Stimulated activated CD4-positive, alpha-beta T cell treated with anti-CD3 and anti-CD28 coated beads, TNF-alpha, amount 100 ng/mL, for 48 hours (primary cell): Measurements from ENCODE around the gene GUCY2F.

Experiments
- DNase-seq, 3 donors: peaks; one replicate each; pipeline ENCODE4 v3.0.0-alpha.2; 2020; ENCODE audit warnings: low read depth in 3 of 3

GUCY2F gene

DNA sequence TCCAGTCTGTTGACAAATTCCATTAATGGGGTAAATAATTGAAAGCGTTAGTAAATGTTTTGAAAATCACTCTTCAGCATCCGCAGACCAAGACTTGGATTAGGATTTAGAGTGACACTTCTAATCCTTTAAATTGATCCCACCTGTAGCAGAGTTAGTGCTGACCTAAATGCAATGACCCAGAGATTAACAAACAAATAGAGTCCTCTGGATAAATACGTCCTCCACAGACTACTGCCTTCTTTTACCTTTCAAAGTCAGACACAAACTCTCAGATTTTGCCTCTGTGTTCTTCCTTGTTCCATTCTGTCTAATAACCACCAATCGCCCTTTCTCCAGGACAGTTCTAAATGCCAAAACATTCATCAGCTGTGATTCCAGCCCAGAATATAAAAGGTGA lies at the start of gene GUCY2F:
Gene GUCY2F, minus strand, starts transcription at position 101 of the 400 bp plus-strand sequence. CDS start 6,150 bp downstream, outside the sequence.
- DNase-seq = no peak

DNA sequence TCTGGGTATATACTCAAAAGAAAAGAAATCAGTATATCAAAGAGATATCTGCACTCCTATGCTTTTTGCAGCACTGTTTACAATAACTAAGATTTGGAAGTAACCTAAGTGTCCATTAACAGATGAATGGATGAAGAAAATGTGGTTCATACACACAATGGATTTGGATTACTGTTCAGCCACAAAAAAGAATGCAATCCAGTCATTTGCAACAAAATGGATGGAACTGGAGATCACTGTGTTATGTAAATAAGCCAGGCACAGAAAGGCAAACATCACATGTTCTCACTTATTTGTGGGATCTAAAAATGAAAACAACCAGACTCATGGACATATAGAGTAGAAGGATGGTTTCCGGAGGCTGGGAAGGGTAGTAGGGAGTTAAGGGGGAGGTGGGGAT lies 37.1 kb upstream of the GUCY2F start:
- no peak for DNase-seq

DNA sequence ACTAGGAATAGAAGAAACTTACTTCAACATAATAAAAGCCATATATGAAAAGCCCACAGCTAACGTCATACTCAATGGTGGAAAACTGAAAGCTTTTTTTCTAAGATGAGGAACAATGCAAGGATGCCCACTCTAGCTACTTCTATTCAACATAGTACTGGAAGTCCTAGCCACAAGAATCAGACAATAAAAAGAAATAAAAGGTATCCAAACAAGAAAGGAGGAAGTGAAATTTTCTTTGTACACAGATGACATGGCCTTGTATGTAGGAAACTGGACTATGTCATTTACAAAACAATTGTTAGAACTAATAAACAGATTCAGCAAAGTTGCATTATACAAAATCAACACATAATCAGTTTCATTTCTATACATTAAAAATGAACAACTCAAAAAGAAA lies 29.2 kb upstream of the GUCY2F start:
- no peak for DNase-seq

DNA sequence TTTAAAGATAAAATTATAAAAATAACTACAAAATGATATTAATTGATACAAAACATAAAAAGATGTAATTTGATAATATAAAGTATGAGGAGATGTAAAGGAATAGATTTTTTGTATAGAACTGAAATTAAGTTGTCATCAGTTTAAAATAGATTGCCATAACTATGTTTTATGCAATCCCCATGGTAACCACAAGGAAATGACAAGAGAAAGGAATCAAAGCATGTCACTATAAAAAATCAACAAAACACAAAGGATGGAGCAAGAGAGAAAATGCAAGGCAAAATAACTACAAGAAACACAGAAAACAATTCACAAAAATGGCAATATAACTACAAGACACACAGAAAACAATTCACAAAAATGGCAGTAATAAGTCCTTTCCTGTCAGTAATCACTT lies 27.0 kb upstream of the GUCY2F start:
- DNase-seq = no peak

- no peak for DNase-seq
These were observed 19.3 kb upstream of the GUCY2F start for GRCh38 chrX:109501176-109501575.

GRCh38 chrX:109498434-109498833 lies 16.5 kb upstream of the GUCY2F start:
- no peak for DNase-seq

GRCh38 chrX:109489174-109489573 lies 7.3 kb upstream of the GUCY2F start:
- no peak for DNase-seq

GRCh38 chrX:109487640-109488039 lies 5.8 kb upstream of the GUCY2F start:
- no peak for DNase-seq

GRCh38 chrX:109485470-109486340 lies 3.8 kb upstream of the GUCY2F start:
- DNase-seq = peak; percentile 13 to 49 (median 27)

DNA sequence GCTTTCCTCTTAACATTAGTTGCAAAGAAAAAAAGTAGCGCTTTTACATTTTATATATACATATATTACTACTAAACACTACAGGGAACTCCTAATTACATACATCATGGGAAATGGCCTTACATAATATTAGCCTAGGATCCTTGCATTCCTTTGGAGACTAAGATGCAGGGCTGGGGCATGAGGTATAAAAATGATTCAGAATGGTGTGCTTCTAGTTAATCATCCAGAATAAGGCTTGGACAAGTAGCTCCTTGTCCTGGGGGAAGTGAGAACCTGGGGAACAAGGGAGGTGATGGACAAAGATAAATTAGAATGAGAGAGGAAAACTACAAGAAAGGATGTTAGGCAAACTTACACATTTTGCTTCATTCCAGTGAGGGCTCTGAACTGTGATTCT lies 3.0 kb upstream of the GUCY2F start:
- DNase-seq = no peak

DNA sequence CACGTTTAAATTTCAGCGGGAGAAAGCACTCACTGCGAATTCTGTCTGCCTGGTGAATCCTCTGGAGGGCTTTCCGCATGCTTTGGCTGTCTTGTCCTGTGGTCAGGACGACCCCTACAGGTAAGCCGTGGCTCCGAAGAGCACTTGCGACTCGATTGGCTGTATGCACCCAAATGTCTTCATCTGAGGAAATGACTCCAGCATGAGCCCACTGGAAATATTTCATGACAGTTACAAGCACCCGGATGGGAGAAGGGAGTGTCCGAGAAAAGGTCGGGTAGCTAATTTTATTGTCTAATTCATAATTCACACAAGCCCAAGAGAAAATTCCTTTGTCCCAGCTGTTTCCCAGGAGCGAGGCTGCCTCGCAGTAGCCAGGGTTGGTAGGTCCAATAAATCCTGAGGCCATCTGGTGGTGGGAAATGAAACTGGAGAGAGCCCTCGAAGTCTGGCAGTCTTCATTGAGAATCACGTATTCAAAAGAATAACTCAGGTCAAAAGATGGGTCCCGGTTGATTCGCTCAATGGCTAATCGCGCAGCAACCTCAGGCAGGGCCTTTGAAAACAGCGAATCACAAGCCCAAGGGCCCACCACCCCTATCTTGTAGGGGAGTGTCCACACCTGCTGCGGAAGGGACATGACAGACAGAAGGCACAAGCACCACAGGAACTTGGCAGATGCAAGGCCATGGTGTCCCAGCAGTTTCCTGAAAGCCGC lies 6.6 kb downstream of the GUCY2F start:
- DNase-seq = no peak

GRCh38 chrX:109472939-109473735 lies 8.7 kb downstream of the GUCY2F start:
- DNase-seq = peak; percentile 10 to 38 (median 23)

DNA sequence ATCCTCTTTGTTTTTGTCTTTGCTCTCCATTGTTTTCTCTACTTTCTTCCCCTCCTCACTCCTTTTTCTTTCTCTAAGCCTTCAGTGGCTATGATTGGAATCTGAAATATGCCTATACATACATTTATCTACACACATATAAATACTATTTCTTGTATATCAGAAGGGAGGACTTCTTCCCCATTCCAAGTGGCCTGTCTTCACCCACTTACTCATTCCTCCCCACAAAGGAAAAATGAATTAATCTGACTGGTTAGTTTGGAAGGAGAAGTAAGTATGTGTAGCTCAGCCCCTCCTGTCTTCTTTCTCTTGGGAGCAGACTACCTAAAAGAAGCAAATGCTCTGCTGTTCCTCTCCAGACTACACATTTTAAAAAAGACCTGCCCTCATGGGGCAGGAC lies 17.7 kb downstream of the GUCY2F start:
- DNase-seq = no peak

GRCh38 chrX:109463784-109464183 lies 18.1 kb downstream of the GUCY2F start:
- no peak for DNase-seq

- DNase-seq = no peak
These were observed 33.5 kb downstream of the GUCY2F start for GRCh38 chrX:109448282-109448938.

GRCh38 chrX:109441266-109441665 lies 40.6 kb downstream of the GUCY2F start:
- DNase-seq = no peak

- no peak for DNase-seq
These were observed 41.4 kb downstream of the GUCY2F start for GRCh38 chrX:109440475-109440874.

DNA sequence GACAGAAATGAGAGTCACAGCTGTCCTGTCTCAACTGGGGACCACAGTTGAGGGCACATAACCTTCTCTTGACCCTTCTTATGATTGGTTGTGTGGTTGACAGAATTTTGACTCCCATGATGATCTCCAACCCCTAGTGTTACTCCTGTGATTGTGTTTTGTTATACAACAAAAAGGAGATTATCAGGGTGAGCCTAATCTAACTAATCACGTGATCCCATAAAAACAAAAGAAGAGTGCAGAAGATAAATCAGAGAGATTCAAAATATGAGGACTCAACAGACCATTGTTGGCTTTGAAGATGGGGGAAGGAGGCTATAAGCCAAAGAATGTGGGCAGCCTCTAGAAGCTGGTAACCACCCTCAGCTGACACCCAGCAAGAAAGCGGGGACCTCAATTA lies 72.7 kb downstream of the GUCY2F start:
- DNase-seq = no peak

GRCh38 chrX:109403922-109404321 lies 78.0 kb downstream of the GUCY2F start:
- DNase-seq = no peak

DNA sequence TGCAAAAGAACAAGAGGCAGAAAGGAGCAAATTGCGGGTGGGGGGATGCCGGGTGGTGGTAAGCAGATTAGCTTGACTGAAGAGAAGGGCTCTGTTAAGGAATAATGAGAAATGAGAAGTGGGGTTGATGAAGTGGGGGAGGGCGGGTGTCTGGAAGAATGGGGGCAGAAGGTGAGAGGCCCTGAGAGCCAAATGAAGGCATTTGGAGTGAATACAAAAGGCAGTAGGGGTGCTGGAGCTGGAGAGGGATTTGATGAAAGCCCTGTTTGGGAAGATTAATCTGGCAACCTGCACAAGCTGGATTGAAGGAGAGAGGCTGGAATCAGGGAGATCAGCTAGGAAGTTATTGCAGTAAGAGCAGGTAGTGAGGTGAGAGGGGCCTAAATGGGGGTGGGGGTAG lies 82.1 kb downstream of the GUCY2F start:
- DNase-seq = no peak

- DNase-seq = no peak
These were observed 83.1 kb downstream of the GUCY2F start for GRCh38 chrX:109398833-109399232.

DNA sequence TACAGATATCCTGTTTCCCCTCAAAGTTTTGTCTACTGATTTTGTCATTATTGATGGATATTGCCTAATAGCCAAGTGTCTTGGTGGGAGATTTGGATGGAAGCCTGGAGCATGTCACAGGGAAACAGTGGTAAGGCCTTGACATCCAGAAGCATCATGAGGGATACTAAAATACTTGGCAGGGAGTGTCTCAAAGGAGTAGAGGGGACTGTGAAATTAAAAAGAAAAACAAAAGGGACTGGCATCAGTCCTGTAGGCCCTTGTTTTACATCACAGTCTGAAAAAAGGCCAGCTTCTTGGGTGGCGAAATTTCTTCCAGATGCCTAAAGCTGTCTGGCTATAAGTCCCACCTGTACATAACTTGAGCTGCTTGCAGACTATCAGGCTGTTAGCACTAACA lies 83.8 kb downstream of the GUCY2F start:
- no peak for DNase-seq
